Activated T-cell treated with anti-CD3 and anti-CD28 coated beads, Interleukin-2, amount 50 U/mL, for 4 hours (primary cell): Measurements from ENCODE around the gene CST2. TPM values are rescaled to one million over a fixed set of nuclear protein-coding genes. Genes with fewer than 3 reads are reported as not detected.
"Not testable (repeated sequence)": the region's sequence is repeated elsewhere in the genome, so short reads cannot be mapped to it uniquely, and the experiment has no call there.

ENCODE experiments used
- ATAC-seq, 2 donors: fragments of 200-7000 bp; cut with Tn5 transposase; one replicate each; pipeline ENCODE4 v1.10.0; 2021
- DNase-seq: peaks from one replicate; pipeline ENCODE4 v3.0.0-alpha.2; 2020
- H3K27me3 Mint-ChIP-seq: one replicate; pipeline ENCODE4 v1.8.0; 2021; ENCODE audit warnings: low read depth, mixed read lengths
- H3K36me3 Mint-ChIP-seq: one replicate; pipeline ENCODE4 v1.8.0; 2022; ENCODE audit warnings: mixed read lengths; ENCODE audit not compliant: insufficient read depth
- H3K4me1 Mint-ChIP-seq: one replicate; pipeline ENCODE4 v1.8.0; 2021; ENCODE audit warnings: low read depth, mixed read lengths
- H3K4me3 Mint-ChIP-seq: one replicate; pipeline ENCODE4 v1.8.0; 2021; ENCODE audit warnings: mild to moderate bottlenecking, moderate library complexity, mixed read lengths
- H3K9me3 Mint-ChIP-seq: one replicate; pipeline ENCODE4 v1.8.0; 2021; ENCODE audit warnings: mixed read lengths
- total RNA-seq, 3 donors: library from RNA; stranded (reverse); gene quantifications; one replicate each; pipeline ENCODE4 v1.2.1, GENCODE V29; 2021

The CST2 gene, protein sequence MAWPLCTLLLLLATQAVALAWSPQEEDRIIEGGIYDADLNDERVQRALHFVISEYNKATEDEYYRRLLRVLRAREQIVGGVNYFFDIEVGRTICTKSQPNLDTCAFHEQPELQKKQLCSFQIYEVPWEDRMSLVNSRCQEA
- total RNA-seq: not detected

DNA sequence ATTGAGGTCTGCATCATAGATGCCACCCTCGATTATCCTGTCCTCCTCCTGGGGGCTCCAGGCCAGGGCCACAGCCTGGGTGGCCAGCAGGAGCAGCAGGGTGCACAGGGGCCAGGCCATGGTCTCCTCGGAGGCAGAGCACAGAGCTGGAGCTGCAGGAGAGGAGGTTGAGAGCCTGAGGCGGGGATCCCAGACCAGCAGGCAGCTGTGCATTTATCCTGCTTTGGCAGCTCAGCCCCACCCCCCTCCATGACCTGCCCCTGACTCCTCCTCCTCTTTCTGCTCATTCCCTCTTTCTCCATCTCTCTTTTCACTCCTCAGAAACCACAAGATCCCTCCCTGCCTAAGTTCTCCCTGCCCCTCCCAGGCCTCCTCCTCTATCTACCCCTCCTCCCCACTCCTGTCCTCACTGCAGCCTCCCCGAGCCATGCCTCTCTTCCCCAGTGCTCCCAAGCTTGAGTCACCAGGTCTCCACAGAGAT is at the start of gene CST2:
Gene CST2, minus strand, starts transcription at position 189 of the 481 bp plus-strand sequence. Its CDS starts 69 bp downstream, at position 120.
- Mint-ChIP-seq H3K4me3 (no peak within 1 kb of the TSS), H3K36me3 (no peaks in the 10 kb centered on the region), H3K27me3 (peaks cover 16% of the 10 kb centered on the region), H3K4me1 (no peaks in the 10 kb centered on the region), H3K9me3 (no peaks in the 10 kb centered on the region)
- no peak for ATAC-seq
- DNase-seq: no peak

DNA sequence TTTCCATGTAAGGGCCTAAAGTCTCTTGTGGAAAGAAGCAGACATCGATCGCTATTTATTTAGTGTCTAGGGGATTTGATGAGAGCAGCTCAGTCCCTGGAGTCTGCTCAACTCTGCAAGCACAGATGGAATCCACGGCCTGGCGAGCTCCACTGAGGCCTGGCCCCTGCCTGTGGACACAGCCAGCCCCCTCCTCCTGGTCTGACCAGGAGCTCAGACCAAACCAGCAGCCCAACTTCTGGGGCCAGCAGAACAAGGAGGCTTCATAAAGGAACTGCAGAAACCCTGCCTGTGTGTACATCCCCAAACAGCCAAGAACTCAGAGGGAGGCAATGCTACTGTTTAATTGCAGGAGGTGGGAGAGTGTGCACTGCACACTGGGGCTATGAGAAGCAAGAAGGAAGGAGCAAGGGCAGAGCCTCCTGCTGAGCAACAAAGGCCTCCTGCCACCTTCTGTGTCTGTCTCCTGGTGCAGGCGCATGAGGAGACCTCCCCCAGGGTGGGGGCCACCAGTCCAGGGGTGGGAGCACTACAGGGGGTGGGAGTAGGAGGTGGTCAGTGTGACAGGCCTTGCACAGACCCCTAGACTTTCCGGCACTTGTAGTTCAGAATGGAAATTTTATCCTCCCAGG is 49.2 kb upstream of the CST2 start:
- no peak overlapping the region for H3K4me3 Mint-ChIP-seq
- no peaks in the 10 kb centered on the region for H3K36me3 Mint-ChIP-seq
- peaks cover 10% of the 10 kb centered on the region for H3K27me3 Mint-ChIP-seq
- DNase-seq: no peak
- peaks cover 3% of the 10 kb centered on the region for H3K4me1 Mint-ChIP-seq
- H3K9me3 Mint-ChIP-seq: no peaks in the 10 kb centered on the region
- no peak for ATAC-seq

DNA sequence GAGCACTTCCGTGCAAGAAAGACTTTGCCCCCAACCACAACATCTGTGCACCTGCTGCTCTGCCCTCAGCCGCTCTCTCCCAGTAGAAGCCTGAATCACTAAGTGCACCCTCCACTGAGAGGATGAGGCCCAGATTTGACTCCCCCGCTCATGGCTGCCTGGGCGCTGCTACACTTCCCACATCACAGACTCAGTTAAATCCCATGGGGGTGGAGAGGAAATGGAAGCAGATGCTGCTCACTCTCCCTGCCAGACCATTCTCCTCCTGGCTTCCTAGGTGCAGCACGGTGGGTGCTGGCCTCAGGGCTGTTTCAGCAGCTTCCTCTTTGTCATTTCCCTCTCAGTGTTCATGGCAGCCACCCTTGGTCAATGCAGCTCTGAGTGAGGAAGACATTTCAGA is 48.2 kb upstream of the CST2 start:
- H3K36me3 Mint-ChIP-seq: no peaks in the 10 kb centered on the region
- no peak overlapping the region for H3K4me3 Mint-ChIP-seq
- no peak for DNase-seq
- no peak for ATAC-seq
- H3K4me1 Mint-ChIP-seq: peaks cover 3% of the 10 kb centered on the region
- peaks cover 18% of the 10 kb centered on the region for H3K27me3 Mint-ChIP-seq
- H3K9me3 Mint-ChIP-seq: no peaks in the 10 kb centered on the region

DNA sequence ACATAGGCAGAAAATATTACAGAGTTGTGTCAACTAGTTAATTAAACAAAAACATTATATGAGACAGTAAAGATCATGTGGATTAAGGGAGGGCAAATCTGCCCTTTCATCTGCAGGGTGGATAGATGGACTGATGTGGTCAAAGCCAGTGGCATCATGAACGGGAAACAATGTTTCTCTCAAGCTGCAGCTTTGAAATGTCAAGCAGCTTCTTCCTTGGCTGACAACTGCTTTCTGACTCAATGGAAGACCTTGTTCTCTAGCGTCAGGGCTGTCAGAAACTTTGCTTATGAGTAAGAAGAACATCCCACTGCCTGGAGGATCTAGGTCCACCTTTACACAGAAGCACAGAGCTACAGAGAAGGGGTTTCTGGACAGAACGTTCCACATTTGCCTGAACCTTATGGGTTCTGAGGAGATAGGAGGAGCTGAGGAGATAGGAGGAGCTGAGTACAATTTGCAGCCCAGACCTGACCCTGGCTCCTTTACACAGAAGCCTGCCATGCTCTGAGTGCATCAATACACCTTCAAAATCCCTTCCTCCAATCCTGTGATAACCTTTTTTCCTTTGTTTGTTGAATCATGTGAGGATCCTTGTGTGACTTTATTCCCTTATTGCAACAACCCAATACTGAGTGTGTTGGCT is 47.0 kb upstream of the CST2 start:
- Mint-ChIP-seq H3K9me3 (no peaks in the 10 kb centered on the region), H3K4me1 (peaks cover 3% of the 10 kb centered on the region), H3K36me3 (no peaks in the 10 kb centered on the region), H3K27me3 (peaks cover 27% of the 10 kb centered on the region), H3K4me3 (no peak overlapping the region)
- DNase-seq: no peak
- ATAC-seq: no peak

DNA sequence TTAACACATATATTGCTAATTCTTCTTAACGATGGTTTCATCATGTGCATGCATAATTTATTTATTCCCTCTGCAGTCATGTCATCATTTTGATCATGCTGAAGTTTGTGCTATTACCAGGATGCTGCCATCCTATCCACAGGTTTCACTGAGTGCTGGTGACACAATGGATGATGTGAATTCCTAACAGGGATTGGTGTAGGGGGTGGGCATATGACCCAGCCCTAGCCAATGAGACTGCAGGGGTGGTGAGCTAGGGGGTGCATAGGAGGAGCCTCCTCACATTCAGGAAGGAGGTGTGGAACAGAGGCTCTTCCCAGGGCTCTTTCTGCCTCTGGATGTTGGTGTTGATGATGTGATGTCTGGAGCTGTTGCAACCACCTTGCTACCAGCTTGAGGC is 45.5 kb upstream of the CST2 start:
- H3K4me1 Mint-ChIP-seq: peaks cover 3% of the 10 kb centered on the region
- no peak for ATAC-seq
- no peaks in the 10 kb centered on the region for H3K9me3 Mint-ChIP-seq
- no peaks in the 10 kb centered on the region for H3K36me3 Mint-ChIP-seq
- DNase-seq: no peak
- peaks cover 30% of the 10 kb centered on the region for H3K27me3 Mint-ChIP-seq
- no peak overlapping the region for H3K4me3 Mint-ChIP-seq

DNA sequence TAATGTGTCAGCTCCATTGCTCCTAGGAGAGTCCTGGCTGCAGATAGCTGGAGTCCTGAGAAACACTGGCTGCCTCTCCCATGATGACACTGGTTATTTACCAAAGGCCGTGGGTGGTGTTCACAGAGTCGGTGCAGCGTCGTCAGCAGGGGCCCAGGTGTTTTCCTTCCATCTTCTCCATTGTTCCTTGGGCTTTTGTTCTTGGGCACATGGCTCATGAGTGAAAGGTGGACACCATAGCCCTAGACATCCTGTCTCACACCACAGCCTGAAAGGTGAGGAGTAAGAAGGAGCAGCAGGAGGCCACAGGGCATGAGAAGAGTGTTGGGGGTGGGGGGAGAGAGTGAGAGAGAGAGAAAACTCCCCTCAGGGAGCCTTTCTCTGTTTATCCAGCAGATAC is 43.9 kb upstream of the CST2 start:
- H3K27me3 Mint-ChIP-seq: peaks cover 30% of the 10 kb centered on the region
- peaks cover 3% of the 10 kb centered on the region for H3K4me1 Mint-ChIP-seq
- no peak for ATAC-seq
- no peak overlapping the region for H3K4me3 Mint-ChIP-seq
- H3K36me3 Mint-ChIP-seq: no peaks in the 10 kb centered on the region
- no peak for DNase-seq
- H3K9me3 Mint-ChIP-seq: no peaks in the 10 kb centered on the region

DNA sequence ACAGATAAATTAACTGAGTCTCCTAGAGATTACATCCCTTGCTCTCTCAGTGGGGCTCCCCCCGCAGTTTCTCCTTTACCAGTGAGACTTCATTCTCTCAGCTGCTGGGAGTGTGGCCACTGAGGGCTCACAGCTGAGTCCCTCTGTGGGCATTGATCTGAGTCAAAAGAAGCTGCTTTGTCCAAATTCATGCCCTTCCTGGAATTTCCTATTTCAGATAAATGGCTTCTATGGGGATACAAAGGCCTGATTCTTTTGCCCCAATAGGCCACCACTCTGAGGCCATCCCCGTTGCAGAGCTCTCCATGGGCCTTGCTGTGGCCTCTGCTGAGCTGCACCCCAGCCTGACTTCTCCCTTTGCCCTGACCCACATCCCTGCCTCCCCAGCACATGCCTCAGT is 43.0 kb upstream of the CST2 start:
- no peak overlapping the region for H3K4me3 Mint-ChIP-seq
- no peaks in the 10 kb centered on the region for H3K4me1 Mint-ChIP-seq
- peaks cover 30% of the 10 kb centered on the region for H3K27me3 Mint-ChIP-seq
- DNase-seq: no peak
- H3K9me3 Mint-ChIP-seq: no peaks in the 10 kb centered on the region
- H3K36me3 Mint-ChIP-seq: no peaks in the 10 kb centered on the region
- ATAC-seq: no peak

DNA sequence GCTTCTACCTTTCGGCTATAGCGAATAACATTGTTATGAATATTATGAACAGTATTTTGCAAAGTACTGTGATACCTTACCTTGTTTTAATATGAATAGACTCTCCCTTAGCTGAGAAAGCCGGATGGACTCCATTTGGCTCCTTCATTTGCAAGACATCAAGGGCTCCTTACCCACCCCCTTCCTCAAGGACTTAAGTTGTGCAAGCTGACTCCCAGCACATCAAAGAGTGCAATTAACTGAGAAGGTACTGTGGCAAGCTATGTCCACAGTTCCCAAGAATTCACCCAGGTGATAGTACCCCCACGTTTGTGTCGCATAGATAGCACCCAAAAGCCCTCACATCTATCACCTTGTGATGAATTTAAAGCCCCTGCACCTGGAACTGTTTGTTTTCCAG is 41.8 kb upstream of the CST2 start:
- DNase-seq: no peak
- Mint-ChIP-seq H3K4me1 (no peaks in the 10 kb centered on the region), H3K4me3 (no peak overlapping the region), H3K9me3 (no peaks in the 10 kb centered on the region), H3K27me3 (peaks cover 28% of the 10 kb centered on the region), H3K36me3 (no peaks in the 10 kb centered on the region)
- no peak for ATAC-seq

DNA sequence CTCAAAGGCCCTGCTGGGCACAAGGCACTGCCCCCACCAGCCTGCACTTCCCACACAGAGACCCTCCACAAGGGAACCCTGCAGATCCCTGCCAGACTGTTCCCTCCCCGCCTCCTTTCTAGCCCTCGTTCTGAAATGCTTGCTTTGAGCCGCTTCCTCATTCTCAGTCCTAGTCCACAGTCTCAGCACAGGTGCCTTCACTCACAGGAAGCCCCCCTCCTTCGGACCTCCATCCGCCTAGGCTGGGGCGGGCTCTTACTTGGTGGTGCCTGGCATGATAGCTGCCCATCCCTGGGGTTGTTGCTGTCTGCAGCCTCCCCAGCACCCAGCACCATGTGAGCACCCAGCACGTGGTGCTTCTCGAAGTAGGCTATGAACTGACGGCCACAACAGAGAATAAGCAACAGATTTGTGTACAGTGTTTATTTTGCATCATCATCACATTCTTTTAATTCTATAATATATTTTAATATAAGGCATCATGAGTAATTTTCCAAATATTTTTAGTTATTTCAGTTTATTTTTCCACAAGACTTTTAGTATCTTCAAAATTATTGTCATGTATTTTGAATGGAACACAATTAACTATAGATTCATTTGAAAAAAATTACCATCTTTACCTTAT is 40.7 kb upstream of the CST2 start:
- Mint-ChIP-seq H3K27me3 (peaks cover 27% of the 10 kb centered on the region), H3K4me3 (no peak overlapping the region)

DNA sequence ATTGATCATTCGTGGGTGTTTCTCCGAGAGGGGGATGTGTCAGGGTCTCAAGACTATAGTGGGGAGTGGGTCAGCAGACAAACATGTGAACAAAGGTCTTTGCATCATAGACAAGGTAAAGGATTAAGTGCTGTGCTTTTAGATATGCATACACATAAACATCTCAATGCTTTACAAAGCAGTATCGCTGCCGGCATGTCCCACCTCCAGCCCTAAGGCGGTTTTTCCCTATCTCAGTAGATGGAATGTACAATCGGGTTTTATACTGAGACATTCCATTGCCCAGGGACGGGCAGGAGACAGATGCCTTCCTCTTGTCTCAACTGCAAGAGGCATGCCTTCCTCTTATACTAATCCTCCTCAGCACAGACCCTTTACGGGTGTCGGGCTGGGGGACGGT is 34.2 kb upstream of the CST2 start:
- not testable (repeated sequence) for H3K4me3 Mint-ChIP-seq, H3K27me3 Mint-ChIP-seq, H3K9me3 Mint-ChIP-seq

More for the DNA sequence above, 40.7 kb upstream of the CST2 start:
- Mint-ChIP-seq H3K9me3 (no peaks in the 10 kb centered on the region), H3K36me3 (no peaks in the 10 kb centered on the region), H3K4me1 (no peaks in the 10 kb centered on the region)
- DNase-seq (no peak), ATAC-seq (no peak)

DNA sequence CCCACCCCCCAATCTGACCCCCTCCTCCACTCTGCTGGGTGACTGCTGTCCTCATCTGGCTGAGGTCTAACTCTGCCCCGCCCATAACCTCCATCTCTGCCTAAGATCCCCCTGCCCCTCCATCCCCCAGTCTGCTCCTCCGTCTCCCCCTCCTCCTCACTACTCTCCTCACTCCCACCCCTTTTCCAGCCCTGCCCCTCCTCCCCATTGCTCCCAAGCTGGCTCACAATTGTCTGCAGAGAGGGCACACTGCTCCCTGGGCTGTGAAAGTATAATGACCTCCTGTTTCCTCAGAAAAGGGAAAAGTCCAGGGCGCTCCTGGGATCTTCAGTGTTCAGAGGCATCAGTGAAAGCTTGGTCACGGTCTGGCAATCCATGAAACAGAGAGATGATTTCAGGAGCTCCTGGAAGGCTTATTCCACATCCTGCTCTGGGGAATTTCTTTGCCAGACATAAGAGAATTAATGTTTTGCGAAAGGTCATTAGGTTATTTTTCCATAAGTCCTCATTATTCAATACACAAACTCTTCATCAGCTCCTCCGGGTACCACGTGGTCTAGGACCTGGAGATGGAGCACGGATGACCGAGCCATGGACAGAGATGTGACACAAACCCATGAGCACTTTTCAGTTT is 31.6 kb upstream of the CST2 start:
- Mint-ChIP-seq H3K9me3 (no peaks in the 10 kb centered on the region), H3K4me1 (no peaks in the 10 kb centered on the region), H3K4me3 (no peak overlapping the region), H3K27me3 (no peaks in the 10 kb centered on the region), H3K36me3 (no peaks in the 10 kb centered on the region)
- no peak for DNase-seq
- no peak for ATAC-seq

More for the DNA sequence above, 34.2 kb upstream of the CST2 start:
- not testable (repeated sequence) for DNase-seq, H3K36me3 Mint-ChIP-seq, ATAC-seq, H3K4me1 Mint-ChIP-seq

DNA sequence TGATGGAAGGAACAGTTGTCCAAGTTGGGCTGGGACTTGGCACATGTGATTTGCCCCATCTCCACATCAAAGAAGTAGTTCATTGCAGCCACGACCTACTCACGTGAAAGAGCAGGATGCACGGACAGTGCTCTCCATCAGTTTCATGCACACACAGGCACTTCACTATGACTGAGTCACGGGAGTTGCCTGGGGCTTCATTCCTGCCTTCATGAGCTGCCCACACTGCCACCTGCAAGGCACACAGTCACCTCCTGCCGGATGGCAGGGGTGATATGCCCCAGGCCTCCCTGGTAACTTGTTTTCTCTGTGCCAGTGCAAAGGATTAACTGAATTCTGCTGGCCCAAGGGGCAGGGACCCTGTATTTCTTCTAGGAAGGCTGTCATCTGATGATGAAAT is 30.2 kb upstream of the CST2 start:
- H3K36me3 Mint-ChIP-seq: no peaks in the 10 kb centered on the region
- DNase-seq: no peak
- H3K4me3 Mint-ChIP-seq: no peak overlapping the region
- H3K27me3 Mint-ChIP-seq: no peaks in the 10 kb centered on the region
- no peaks in the 10 kb centered on the region for H3K4me1 Mint-ChIP-seq
- no peaks in the 10 kb centered on the region for H3K9me3 Mint-ChIP-seq
- ATAC-seq: no peak

DNA sequence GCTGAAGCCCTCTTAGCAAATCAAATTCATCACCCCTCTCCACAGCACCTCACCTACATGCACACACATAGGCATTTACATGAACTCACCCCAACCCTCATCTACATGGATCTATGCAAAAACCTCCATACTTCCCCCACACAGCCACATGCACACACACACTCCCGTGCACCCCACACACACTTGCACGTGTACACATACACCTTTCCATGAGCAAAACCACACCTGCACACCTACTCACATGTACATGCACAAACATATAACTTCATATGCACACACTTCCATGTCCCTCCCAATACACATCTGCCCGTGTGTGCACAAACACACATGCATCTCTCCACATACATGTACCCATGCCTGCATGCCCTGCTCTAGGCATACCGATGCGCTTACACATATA is 29.7 kb upstream of the CST2 start:
- ATAC-seq: no peak

DNA sequence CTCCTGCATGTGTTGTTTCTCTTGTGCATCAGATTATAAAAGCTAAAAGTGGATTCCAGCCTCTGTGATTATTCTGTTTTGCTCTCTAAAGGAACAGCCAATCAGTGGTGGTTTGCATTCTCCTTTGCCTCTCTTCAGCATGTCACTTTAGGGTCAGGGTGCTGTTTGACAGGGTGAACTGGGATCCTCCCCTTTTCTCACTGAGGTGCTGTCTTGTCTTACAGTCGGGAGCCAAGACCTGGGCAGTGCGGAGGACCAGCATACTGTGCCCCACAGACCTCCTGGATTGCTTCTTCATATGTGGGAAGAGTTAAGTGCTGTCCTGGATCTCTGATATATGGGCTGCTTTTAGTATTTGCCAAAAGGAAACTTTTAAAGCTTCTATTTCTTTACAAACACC is 15.2 kb upstream of the CST2 start:
- no peak for DNase-seq
- H3K27me3 Mint-ChIP-seq: peaks cover 12% of the 10 kb centered on the region
- H3K4me1 Mint-ChIP-seq: no peaks in the 10 kb centered on the region
- no peaks in the 10 kb centered on the region for H3K36me3 Mint-ChIP-seq
- ATAC-seq: no peak
- H3K9me3 Mint-ChIP-seq: peaks cover 7% of the 10 kb centered on the region
- no peak overlapping the region for H3K4me3 Mint-ChIP-seq

More for the DNA sequence above, 29.7 kb upstream of the CST2 start:
- Mint-ChIP-seq H3K9me3 (no peaks in the 10 kb centered on the region), H3K4me3 (no peak overlapping the region), H3K4me1 (no peaks in the 10 kb centered on the region), H3K36me3 (no peaks in the 10 kb centered on the region), H3K27me3 (no peaks in the 10 kb centered on the region)
- no peak for DNase-seq
